ENCODE results near the gene DOK3.

DNA sequence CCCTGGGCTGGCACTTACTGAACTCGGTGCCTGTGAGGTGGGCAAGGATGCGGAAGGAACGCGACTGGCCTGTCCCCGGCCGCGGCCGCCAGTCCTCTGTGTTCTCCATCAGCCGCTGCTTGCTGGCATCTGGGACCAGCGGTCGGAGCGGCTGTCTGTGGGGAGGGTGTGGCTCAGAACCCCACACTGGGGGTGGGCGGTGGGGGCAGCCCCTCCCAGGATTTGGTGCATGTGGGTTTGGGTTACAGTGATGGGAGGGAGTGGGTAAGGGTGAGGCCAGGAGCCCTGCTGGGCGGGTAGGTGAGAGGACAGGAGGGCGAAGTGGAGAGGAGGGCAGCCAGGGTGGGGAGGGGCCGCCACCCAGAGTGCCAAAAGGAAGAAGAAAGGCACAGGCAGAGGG, 18.6 kb downstream of the DOK3 start:
- TF ChIP-seq EZH2 (IDR thresholded peaks at IDR 0.05; ENCODE audit: low read length) (no peak), CTCF (optimal IDR thresholded peaks at IDR 0.05 in 1 of 3, IDR thresholded peaks at IDR 0.05 in 1 of 3, conservative IDR thresholded peaks at IDR 0.05 in 1 of 3; ENCODE audit: extremely low read depth in 1 of 3, insufficient read depth in 2 of 3, low read length in 3 of 3) (no peak)
